H9 (cell line): ENCODE data around the gene HEATR3. TPM values are rescaled to one million over a fixed set of nuclear protein-coding genes. Genes with fewer than 3 reads are reported as not detected.

Experiments
- DNase-seq: peaks from one replicate; pipeline ENCODE4 v3.0.0-alpha.2; 2017
- H2AFZ ChIP-seq: one replicate; pipeline ENCODE4 v1.6.1; 2013; ENCODE audit warnings: mild to moderate bottlenecking, low read length, control low read depth, moderate library complexity
- H2AK5ac ChIP-seq: 2 replicates; pipeline ENCODE4 v1.6.1; 2013; ENCODE audit warnings: low read length, control low read depth, mixed read lengths; ENCODE audit not compliant: insufficient read length
- H2BK120ac ChIP-seq: one replicate; pipeline ENCODE4 v1.6.1; 2013; ENCODE audit warnings: low read depth, mild to moderate bottlenecking, low read length, control low read depth, inconsistent platforms; ENCODE audit not compliant: poor library complexity, severe bottlenecking
- H2BK12ac ChIP-seq: 2 replicates; pipeline ENCODE4 v1.6.1; 2013; ENCODE audit warnings: low read length, control low read depth, mixed read lengths, low read depth; ENCODE audit not compliant: insufficient read length
- H2BK15ac ChIP-seq: 2 replicates; pipeline ENCODE4 v1.6.1; 2013; ENCODE audit warnings: low read depth, low read length, control low read depth
- H2BK20ac ChIP-seq: one replicate; pipeline ENCODE4 v1.6.1; 2013; ENCODE audit warnings: low read depth, mild to moderate bottlenecking, low read length, control low read depth, inconsistent platforms; ENCODE audit not compliant: poor library complexity, severe bottlenecking
- H2BK5ac ChIP-seq: 2 replicates; pipeline ENCODE4 v1.6.1; 2013; ENCODE audit warnings: low read length, control low read depth, mixed read lengths; ENCODE audit not compliant: insufficient read length
- H3K14ac ChIP-seq: 2 replicates; pipeline ENCODE4 v1.6.1; 2013; ENCODE audit warnings: low read length, control low read depth; ENCODE audit not compliant: insufficient read depth
- H3K18ac ChIP-seq: 2 replicates; pipeline ENCODE4 v1.6.1; 2013; ENCODE audit warnings: low read depth, mild to moderate bottlenecking, mixed read lengths, low read length, control low read depth; ENCODE audit not compliant: insufficient read length
- H3K23ac ChIP-seq: 2 replicates; pipeline ENCODE4 v1.6.1; 2013; ENCODE audit warnings: low read length, control low read depth, mixed read lengths, low read depth; ENCODE audit not compliant: insufficient read length
- H3K23me2 ChIP-seq: 2 replicates; pipeline ENCODE4 v1.6.1; 2013; ENCODE audit warnings: low read depth, mild to moderate bottlenecking, mixed read lengths, low read length, control low read depth; ENCODE audit not compliant: insufficient read length, poor library complexity, severe bottlenecking
- H3K27ac ChIP-seq: 2 replicates; pipeline ENCODE4 v1.5.1; 2013; ENCODE audit warnings: low read length, control low read depth, mixed read lengths, low read depth; ENCODE audit not compliant: insufficient read length
- H3K27me3 ChIP-seq: 2 replicates; pipeline ENCODE4 v1.6.1; 2013; ENCODE audit warnings: low read length, control low read depth, inconsistent platforms; ENCODE audit not compliant: insufficient read depth
- H3K4ac ChIP-seq: 2 replicates; pipeline ENCODE4 v1.6.1; 2013; ENCODE audit warnings: low read depth, mild to moderate bottlenecking, control low read depth, inconsistent platforms, low read length, moderate library complexity
- H3K4me1 ChIP-seq: 2 replicates; pipeline ENCODE4 v1.6.1; 2013; ENCODE audit warnings: low read length, control low read depth, inconsistent platforms; ENCODE audit not compliant: insufficient read depth
- H3K4me2 ChIP-seq: 2 replicates; pipeline ENCODE4 v1.6.1; 2013; ENCODE audit warnings: low read length, control low read depth, mixed read lengths; ENCODE audit not compliant: insufficient read length, insufficient read depth
- H3K56ac ChIP-seq: 2 replicates; pipeline ENCODE4 v1.6.1; 2013; ENCODE audit warnings: low read depth, mild to moderate bottlenecking, mixed read lengths, low read length, control low read depth; ENCODE audit not compliant: insufficient read length
- H3K79me1 ChIP-seq: 2 replicates; pipeline ENCODE4 v1.6.1; 2013; ENCODE audit warnings: low read depth, mild to moderate bottlenecking, moderate library complexity, low read length, control low read depth, inconsistent platforms; ENCODE audit not compliant: insufficient read depth, poor library complexity, severe bottlenecking
- H3K79me2 ChIP-seq: 2 replicates; pipeline ENCODE4 v1.6.1; 2013; ENCODE audit warnings: low read length, control low read depth, inconsistent platforms; ENCODE audit not compliant: insufficient read depth
- H3K9ac ChIP-seq: 2 replicates; pipeline ENCODE4 v1.6.1; 2013; ENCODE audit warnings: low read length, control low read depth, mixed read lengths; ENCODE audit not compliant: insufficient read length; ENCODE audit errors: extremely low read depth
- H3K9me3 ChIP-seq: one replicate; pipeline ENCODE4 v1.6.1; 2013; ENCODE audit warnings: low read depth, low read length, inconsistent platforms; ENCODE audit not compliant: control insufficient read depth
- H3T11ph ChIP-seq: one replicate; pipeline ENCODE4 v1.6.1; 2013; ENCODE audit warnings: mild to moderate bottlenecking, low read length, control low read depth, inconsistent platforms
- H4K20me1 ChIP-seq: one replicate; pipeline ENCODE4 v1.6.1; 2013; ENCODE audit not compliant: control insufficient read depth, insufficient read length, insufficient read depth
- H4K5ac ChIP-seq: 2 replicates; pipeline ENCODE4 v1.6.1; 2013; ENCODE audit warnings: low read depth, mild to moderate bottlenecking, mixed read lengths, low read length, control low read depth; ENCODE audit not compliant: insufficient read length
- H4K8ac ChIP-seq: replicated peaks from 2 replicates; pipeline ENCODE4 v1.6.1; 2013; ENCODE audit warnings: low read length, control low read depth, mixed read lengths, low read depth; ENCODE audit not compliant: insufficient read length
- H4K91ac ChIP-seq: 2 replicates; pipeline ENCODE4 v1.6.1; 2013; ENCODE audit warnings: low read depth, mild to moderate bottlenecking, moderate library complexity, mixed read lengths, low read length, control low read depth; ENCODE audit not compliant: insufficient read length
- H3K27ac Mint-ChIP-seq, 3 experiments: 2 replicates in 2 of 3; 3 replicates in 1 of 3; pipeline ENCODE4 v1.8.0; 2020 to 2021; ENCODE audit warnings: mixed read lengths in 3 of 3, mild to moderate bottlenecking in 1 of 3, moderate library complexity in 1 of 3
- H3K27me3 Mint-ChIP-seq: 2 replicates; pipeline ENCODE4 v1.8.0; 2021; ENCODE audit warnings: low read depth, mild to moderate bottlenecking, moderate library complexity, mixed read lengths
- H3K36me3 Mint-ChIP-seq, 3 experiments: 2 replicates in 2 of 3; 3 replicates in 1 of 3; pipeline ENCODE4 v1.8.0; 2020 to 2021; ENCODE audit warnings: low read depth in 3 of 3, mixed read lengths in 3 of 3; ENCODE audit not compliant: insufficient read depth in 1 of 3
- H3K4me1 Mint-ChIP-seq, 2 experiments: 2 replicates each; pipeline ENCODE4 v1.8.0; 2020; ENCODE audit warnings: mixed read lengths in 2 of 2
- H3K4me3 Mint-ChIP-seq, 2 experiments: 2 replicates in 1 of 2; 3 replicates in 1 of 2; pipeline ENCODE4 v1.8.0; 2020 to 2021; ENCODE audit warnings: mild to moderate bottlenecking in 2 of 2, mixed read lengths in 2 of 2, moderate library complexity in 1 of 2
- H3K9me3 Mint-ChIP-seq, 2 experiments: 2 replicates in 1 of 2; 3 replicates in 1 of 2; pipeline ENCODE4 v1.8.0; 2020; ENCODE audit warnings: mild to moderate bottlenecking in 2 of 2, mixed read lengths in 2 of 2, moderate library complexity in 1 of 2
- WGBS: extraction: QIAGEN DNeasy Blood & Tissue Kit; methylation state at CpG from one replicate; pipeline ENCODE4 v1.1.7; 2013; ENCODE audit warnings: missing lambda C conversion rate, low lambda C conversion rate, mixed read lengths; ENCODE audit not compliant: insufficient read length; ENCODE audit errors: extremely low coverage; 5-methylcytosine and 5-hydroxymethylcytosine counted together
- total RNA-seq: library from RNA; stranded (reverse); gene quantifications from 2 replicates; pipeline ENCODE4 v1.2.1, GENCODE V29; 2021
- TF ChIP-seq, protein P1 (sequence below): fragments of 200-600 bp; sonication (generic); conservative IDR thresholded peaks from 3 replicates; pipeline ENCODE4 v1.8.0; 2021; ENCODE audit warnings: antibody characterized with exemption, mild to moderate bottlenecking

Gene HEATR3
- total RNA-seq, 1 experiment from 2014 or later: 26.5 TPM

DNA sequence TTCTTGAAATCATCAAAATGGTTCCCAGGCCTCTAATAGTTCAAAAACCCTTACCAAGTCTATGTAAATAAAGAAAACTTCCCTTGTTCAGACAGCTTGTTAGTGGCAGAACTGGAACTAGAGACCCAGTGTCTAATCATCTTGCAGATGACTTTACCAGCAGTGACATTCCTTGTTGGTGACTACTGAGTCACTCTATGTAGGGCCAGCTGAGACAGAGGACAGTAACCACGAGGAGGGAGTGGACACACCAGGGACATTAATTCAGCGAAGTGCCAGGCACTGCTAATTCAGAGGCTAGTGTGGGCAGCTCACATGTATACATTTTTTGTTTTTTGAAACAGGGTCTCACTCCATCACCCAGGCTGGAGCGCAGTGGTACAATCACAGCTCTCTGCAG, 6.1 kb upstream of the HEATR3 start:
- H3K79me2 ChIP-seq: no peaks in the 10 kb centered on the region
- H2BK120ac ChIP-seq: no peak overlapping the region
- no peak overlapping the region for H3K27ac Mint-ChIP-seq
- H4K91ac ChIP-seq: no peak overlapping the region
- H3K27me3 Mint-ChIP-seq: peaks cover 6% of the 10 kb centered on the region
- no peak overlapping the region for H3K9ac ChIP-seq
- H3K27ac ChIP-seq: no peak overlapping the region
- no peaks in the 10 kb centered on the region for H3K4me1 ChIP-seq
- H2BK12ac ChIP-seq: no peak overlapping the region
- H2AFZ ChIP-seq: no peak overlapping the region
- no peak for DNase-seq
- H2BK5ac ChIP-seq: no peak overlapping the region
- H3K23me2 ChIP-seq: no peaks in the 10 kb centered on the region
- H3K23ac ChIP-seq: no peak overlapping the region
- no peak overlapping the region for H3T11ph ChIP-seq
- H3K56ac ChIP-seq: no peak overlapping the region
- no peak overlapping the region for H2BK15ac ChIP-seq
- no peaks in the 10 kb centered on the region for H3K27me3 ChIP-seq
- H3K18ac ChIP-seq: no peak overlapping the region
- H3K4ac ChIP-seq: no peak overlapping the region; the same call in 1 of the 2 replicates
- H2AK5ac ChIP-seq: no peak overlapping the region
- no peak overlapping the region for H3K14ac ChIP-seq
- WGBS: no CpG with 5 or more reads among the region's 3 CpGs
- no peak overlapping the region for H4K5ac ChIP-seq
- H3K79me1 ChIP-seq: no peaks in the 10 kb centered on the region
- H3K4me3 Mint-ChIP-seq: no peak overlapping the region
- H3K4me1 Mint-ChIP-seq: no peaks in the 10 kb centered on the region
- TF ChIP-seq, protein P1, sequence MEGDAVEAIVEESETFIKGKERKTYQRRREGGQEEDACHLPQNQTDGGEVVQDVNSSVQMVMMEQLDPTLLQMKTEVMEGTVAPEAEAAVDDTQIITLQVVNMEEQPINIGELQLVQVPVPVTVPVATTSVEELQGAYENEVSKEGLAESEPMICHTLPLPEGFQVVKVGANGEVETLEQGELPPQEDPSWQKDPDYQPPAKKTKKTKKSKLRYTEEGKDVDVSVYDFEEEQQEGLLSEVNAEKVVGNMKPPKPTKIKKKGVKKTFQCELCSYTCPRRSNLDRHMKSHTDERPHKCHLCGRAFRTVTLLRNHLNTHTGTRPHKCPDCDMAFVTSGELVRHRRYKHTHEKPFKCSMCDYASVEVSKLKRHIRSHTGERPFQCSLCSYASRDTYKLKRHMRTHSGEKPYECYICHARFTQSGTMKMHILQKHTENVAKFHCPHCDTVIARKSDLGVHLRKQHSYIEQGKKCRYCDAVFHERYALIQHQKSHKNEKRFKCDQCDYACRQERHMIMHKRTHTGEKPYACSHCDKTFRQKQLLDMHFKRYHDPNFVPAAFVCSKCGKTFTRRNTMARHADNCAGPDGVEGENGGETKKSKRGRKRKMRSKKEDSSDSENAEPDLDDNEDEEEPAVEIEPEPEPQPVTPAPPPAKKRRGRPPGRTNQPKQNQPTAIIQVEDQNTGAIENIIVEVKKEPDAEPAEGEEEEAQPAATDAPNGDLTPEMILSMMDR: no peak
- H4K20me1 ChIP-seq: no peaks in the 10 kb centered on the region
- H3K4me2 ChIP-seq: no peak overlapping the region
- no peak overlapping the region for H4K8ac ChIP-seq
- H3K9me3 ChIP-seq: no peaks in the 10 kb centered on the region
- H3K36me3 Mint-ChIP-seq: peaks cover 0 to 4% (median 0%) of the 10 kb centered on the region in 3 experiments; a peak in 1 of 7 replicates
- H3K9me3 Mint-ChIP-seq: peaks cover 5 to 12% of the 10 kb centered on the region in 2 experiments; a peak in 4 of 5 replicates
- H2BK20ac ChIP-seq: no peak overlapping the region
